Stimulated activated CD4-positive, alpha-beta T cell treated with anti-CD3 and anti-CD28 coated beads, Interleukin-15, amount 100 ng/mL, for 24 hours (primary cell): ENCODE measurements around the gene PCIF1.

Experiments used
- DNase-seq: peaks from one replicate; pipeline ENCODE4 v3.0.0-alpha.2; 2020

Gene PCIF1

DNA sequence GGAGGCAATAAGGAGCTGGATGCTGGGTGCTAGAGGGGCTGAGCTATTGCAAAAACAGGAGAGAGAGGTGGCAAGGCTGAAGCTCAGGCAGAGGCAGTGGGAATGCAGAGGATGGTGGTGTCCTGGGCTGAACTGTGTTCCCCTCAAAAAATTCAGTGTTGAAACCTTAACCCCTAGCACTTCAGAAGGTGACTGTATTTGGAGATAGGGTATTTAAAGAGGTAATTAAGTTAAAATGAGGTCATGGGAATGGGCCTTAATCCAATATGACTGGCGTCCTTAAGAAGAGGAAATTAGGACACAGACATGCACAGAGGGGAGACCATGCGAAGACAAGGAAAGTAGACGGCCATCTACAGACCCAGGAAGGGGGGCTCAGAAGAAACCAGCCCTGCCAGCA lies 62.7 kb downstream of the PCIF1 start:
- DNase-seq = no peak
